Fibroblast of skin of scalp (primary cell): ENCODE measurements around the gene RNFT2. TPM values are rescaled to one million over a fixed set of nuclear protein-coding genes. Genes with fewer than 3 reads are reported as not detected.

Experiments
- DNase-seq: peaks from one replicate; pipeline ENCODE4 v3.0.0-alpha.2; 2013
- polyA plus RNA-seq, 2 experiments: library from polyadenylated mRNA; unstranded; fragments of 120-200 nt; gene quantifications; one replicate each; pipeline ENCODE4 v1.2.1, GENCODE V29; 2013; ENCODE audit not compliant: insufficient read length in 2 of 2

The RNFT2 gene
- polyA plus RNA-seq (2013, experiment 1 of 2; ENCODE audit: insufficient read length): 0.35 TPM
- polyA plus RNA-seq (2013, experiment 2 of 2; ENCODE audit: insufficient read length): 0.62 TPM

- DNase-seq: peak; percentile 99
These were observed at the start of gene RNFT2, which contains the start of gene SPRING1 for GRCh38 chr12:116737774-116738657. RNFT2 (plus strand) TSS chr12:116738315; CDS start chr12:116740498, 2,183 bp downstream. SPRING1 (minus strand) TSS chr12:116738069; CDS start chr12:116737900, 169 bp downstream.

GRCh38 chr12:116689521-116689920 lies 48.6 kb upstream of the RNFT2 start:
- no peak for DNase-seq

GRCh38 chr12:116689979-116690744 lies 48.0 kb upstream of the RNFT2 start:
- DNase-seq: no peak

GRCh38 chr12:116691205-116691604 lies 46.9 kb upstream of the RNFT2 start:
- no peak for DNase-seq

- DNase-seq: no peak
These were observed 46.5 kb upstream of the RNFT2 start for GRCh38 chr12:116691636-116692035.

GRCh38 chr12:116692605-116693004 lies 45.5 kb upstream of the RNFT2 start:
- DNase-seq: no peak

- DNase-seq: no peak
These were observed 44.6 kb upstream of the RNFT2 start for GRCh38 chr12:116693286-116694227.

- no peak for DNase-seq
These were observed 43.3 kb upstream of the RNFT2 start for GRCh38 chr12:116694653-116695463.

- no peak for DNase-seq
These were observed 42.7 kb upstream of the RNFT2 start for GRCh38 chr12:116695464-116695725.

- peak; percentile 40 for DNase-seq
These were observed 40.8 kb upstream of the RNFT2 start for GRCh38 chr12:116697305-116697704.

- DNase-seq: no peak
These were observed 40.4 kb upstream of the RNFT2 start for GRCh38 chr12:116697716-116698115.

GRCh38 chr12:116698116-116698515 lies 40.0 kb upstream of the RNFT2 start:
- no peak for DNase-seq

- DNase-seq: no peak
These were observed 39.5 kb upstream of the RNFT2 start for GRCh38 chr12:116698554-116699075.

GRCh38 chr12:116700066-116700465 lies 38.0 kb upstream of the RNFT2 start:
- no peak for DNase-seq

GRCh38 chr12:116701432-116701831 lies 36.7 kb upstream of the RNFT2 start:
- DNase-seq: no peak

GRCh38 chr12:116703214-116703795 lies 34.8 kb upstream of the RNFT2 start:
- DNase-seq: peak; percentile 51

GRCh38 chr12:116707751-116708150 lies 30.4 kb upstream of the RNFT2 start:
- no peak for DNase-seq

GRCh38 chr12:116708826-116709756 lies 29.0 kb upstream of the RNFT2 start:
- peak; percentile 75 for DNase-seq

GRCh38 chr12:116709768-116710167 lies 28.3 kb upstream of the RNFT2 start:
- DNase-seq: no peak
